Raji (cell line): ENCODE measurements around the gene TOX2.

Experiments
- POLR2A ChIP-seq: IDR thresholded peaks from 2 replicates; pipeline ENCODE4 v1.6.1; 2011; ENCODE audit warnings: low read depth, low read length, control low read depth; ENCODE audit not compliant: insufficient read depth

The TOX2 gene

DNA sequence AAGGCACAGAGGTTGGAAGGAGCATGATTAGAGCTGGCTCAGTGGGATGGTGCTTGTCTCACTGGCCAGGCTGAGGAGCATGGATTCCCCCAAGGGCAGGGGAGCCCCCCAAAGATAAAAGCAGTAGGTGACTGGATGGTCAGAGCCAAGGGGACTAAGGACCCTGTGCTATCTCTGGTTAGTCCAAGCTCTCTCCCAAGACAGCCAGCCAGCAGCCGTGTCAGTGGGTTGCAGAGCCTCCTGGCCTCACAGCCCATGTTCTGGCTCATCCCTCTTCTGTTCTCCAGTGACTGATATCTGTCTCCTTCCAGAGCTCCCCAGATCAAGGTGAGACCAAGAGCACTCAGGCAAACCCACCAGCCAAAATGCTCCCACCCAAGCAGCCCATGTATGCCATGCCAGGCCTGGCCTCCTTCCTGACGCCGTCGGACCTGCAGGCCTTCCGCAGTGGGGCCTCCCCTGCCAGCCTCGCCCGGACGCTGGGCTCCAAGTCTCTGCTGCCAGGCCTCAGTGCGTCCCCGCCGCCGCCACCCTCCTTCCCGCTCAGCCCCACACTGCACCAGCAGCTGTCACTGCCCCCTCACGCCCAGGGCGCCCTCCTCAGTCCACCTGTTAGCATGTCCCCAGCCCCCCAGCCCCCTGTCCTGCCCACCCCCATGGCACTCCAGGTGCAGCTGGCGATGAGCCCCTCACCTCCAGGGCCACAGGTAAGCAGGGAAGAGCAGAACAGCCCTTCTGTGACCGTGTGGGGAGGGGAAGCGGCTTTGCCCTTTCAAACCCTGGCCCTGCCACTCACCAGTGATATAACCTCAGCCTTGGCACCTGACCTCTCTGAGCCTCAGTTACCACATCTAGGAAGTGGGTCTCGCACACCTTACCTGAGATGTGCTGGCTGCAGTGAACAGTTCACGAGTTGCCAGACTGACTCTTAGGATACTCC is 151.0 kb downstream of the TOX2 start:
- TF ChIP-seq POLR2A = no peak

DNA sequence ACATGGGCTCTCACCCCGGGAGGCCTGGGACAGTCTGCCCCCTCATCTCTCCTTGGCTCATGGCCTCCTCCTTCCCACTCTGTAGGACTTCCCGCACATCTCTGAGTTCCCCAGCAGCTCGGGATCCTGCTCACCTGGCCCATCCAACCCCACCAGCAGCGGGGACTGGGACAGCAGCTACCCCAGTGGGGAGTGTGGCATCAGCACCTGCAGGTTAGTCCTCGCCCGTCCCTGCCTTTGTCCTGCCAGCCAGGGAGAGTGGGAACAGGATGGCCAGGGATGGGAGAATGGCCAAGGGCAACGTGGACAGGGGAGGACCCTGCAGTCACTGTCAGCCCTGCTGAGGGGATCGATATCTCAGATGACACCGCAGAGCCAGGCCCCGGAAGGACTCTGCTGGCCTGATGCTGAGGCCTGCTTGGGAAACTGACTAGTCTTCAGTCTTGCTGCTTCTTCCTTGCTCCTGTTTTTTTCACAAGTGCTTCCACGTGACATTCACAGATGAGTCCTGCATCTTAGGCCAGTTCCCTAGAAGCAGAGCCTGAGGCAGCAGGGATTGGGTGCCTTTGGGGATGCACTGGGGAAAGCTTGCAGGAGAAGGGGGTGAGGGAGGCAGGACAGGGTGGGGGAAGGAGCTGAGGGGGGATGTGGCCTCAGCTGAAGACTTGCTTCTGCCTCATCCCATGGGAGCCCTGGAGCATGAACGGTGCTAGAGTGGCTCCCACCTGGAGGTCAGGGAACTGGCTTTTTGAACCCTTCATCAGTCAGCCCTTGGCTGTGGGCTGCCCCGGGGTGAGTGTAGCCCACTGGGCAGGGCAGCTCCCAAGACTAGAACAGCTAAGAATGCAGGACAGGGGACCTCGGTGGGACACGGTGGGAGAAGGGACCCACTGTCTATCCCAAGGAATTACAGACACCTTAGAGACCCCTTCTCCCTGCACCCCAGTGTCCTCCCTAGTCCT is 152.3 kb downstream of the TOX2 start:
- TF ChIP-seq POLR2A = no peak

DNA sequence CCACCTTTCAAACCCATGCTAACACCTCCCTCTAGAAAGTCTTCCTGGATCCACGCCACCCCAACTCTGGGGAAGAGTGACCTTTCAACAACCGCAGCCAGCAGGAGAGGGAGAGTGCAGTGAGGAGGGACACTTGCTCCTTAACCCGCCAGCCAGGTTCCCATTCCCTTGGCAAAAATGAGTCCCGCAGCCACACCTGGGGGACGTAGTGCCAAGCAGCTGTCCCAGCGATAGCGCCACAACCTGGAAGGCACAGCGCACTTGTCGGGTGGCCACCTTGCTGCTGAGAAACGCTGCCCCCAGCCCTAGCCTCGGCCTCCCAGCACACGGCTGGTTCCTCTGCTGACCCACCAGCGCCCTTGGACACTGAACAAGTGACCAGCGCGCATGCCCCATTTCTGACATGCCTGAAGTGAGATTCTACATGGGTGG is 153.0 kb downstream of the TOX2 start:
- no peak for TF ChIP-seq POLR2A

DNA sequence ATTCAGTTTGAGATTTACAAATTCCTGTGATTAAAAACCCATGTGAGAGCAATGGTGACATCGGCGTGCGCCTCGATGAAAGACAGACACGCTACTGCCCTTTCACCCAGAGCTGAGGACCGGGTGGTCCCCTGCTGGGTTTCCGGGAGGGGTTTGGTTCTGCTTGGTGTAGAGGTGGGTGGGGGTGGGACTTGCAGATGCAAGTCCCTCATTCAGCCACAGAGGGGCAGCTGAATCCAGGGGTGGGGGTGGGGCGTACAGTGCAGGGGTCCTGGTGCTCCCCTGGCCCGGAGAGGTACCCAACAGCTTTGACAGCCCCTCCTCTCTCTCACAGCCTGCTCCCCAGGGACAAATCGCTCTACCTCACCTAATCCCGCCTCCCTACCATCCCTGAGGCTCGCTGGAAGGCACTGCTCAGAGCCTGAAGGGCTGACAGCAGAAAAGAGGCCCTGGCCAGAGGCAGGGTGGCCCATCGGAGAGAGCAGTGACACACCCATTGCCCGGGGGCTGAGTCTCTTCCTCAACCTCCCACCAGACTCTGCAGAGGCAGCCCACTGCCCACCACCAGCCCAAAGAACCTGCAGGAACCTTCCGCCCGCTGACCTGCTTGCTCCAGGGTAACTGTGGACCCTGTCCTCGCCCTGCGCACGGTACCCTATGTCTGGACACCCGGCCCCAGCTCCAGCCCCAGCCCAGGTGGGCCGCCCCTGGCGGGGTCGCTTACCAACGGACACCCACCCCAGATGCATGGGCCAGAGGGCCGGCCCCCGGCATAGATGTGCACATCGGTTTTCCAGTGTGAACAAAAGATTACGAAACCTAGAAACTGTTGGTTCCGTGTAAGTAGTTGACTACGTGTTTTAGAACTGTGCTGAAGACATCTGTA is 153.9 kb downstream of the TOX2 start:
- TF ChIP-seq POLR2A = no peak

DNA sequence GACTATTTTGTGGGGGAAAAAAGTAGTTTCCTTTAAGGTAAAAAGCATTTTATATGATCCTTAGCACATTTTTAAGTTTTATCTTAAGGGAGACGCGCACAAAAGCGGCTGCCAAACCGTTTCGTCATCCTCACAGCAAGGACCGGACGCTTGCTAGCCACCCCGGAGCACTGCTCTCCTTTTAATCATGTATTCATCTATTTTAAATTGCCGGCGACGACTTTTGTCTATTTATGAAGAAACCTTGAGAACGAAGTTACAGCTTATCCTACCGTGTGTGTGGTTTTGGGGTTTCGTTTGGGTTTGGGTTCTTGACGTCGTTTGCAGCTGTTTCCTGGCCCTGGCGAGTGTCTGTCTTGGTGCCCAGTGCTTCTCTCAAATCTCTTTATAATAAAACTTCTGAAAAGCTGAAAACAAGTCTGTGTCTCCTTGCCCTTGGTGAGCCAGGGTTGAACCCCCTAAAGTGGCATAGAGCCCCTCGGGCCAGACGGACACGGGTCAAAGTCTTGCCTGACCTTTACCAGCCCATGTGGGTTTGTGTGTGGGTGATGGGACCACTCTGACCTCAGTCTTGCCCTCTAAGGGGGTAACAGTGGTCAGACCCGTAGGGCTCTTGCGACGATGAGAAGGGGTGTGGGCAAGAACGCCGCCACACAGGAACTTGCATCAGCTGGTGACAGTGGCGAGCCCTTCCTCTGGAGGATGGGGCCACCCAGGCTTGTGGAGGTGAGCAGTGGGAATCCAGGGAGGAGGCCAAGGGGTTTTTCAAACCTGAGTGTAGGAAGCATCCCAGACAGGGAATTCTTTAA is 154.8 kb downstream of the TOX2 start:
- TF ChIP-seq POLR2A = no peak

DNA sequence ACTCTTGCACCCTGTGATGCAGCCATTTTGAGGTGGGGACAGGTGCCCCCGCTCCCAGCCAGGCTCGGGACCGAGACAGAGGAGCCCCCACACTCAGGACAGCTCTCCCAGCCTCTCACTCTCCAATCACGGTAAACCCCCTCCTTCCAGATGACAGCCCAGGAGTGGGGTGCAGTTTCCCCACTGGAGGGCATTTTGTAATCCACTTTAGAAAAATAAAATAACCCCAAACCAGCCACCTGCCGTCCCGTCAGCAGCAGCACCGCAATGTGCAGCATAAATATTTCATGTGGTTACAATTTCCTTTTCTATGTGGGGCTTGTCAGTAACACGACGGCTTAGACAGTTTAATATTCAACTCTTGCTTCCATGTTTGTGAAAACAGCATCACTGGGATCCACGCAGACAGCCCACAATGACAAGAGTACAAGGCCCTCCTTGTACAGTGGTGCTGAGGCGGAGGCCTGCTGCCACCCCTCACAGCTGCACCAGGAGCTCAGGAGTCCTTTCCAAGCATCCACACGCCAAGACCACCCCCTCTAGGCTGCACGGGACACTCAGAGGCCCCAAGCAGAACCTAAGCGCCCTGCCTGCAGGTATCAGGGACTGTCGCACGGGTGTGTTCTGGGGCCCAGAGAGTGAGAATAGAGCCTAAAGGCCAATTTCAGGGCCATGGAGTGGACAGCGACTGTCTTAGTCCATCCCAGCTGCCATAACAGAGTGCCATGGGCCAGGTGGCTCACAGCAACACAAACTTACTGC is 155.7 kb downstream of the TOX2 start:
- TF ChIP-seq POLR2A = no peak

DNA sequence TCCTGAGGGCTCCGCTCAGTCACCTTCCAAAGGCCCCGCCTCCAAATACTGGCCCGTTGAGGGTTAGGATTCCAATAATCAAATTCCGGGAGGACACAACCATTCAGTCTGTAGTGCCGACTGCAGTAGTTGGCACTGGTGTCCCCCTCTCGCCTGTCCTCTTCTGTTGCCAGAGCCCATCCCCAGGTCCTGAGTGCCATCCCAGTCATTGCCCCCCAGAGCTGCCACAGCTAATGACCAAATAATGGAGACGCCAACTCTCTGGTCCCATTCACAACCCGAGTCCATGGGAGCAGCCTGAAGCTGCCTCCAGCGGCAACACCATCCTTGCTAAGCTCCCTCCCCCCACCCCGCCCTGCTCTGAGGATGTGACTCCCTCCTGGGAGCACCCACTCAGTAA is 156.4 kb downstream of the TOX2 start:
- TF ChIP-seq POLR2A = no peak

DNA sequence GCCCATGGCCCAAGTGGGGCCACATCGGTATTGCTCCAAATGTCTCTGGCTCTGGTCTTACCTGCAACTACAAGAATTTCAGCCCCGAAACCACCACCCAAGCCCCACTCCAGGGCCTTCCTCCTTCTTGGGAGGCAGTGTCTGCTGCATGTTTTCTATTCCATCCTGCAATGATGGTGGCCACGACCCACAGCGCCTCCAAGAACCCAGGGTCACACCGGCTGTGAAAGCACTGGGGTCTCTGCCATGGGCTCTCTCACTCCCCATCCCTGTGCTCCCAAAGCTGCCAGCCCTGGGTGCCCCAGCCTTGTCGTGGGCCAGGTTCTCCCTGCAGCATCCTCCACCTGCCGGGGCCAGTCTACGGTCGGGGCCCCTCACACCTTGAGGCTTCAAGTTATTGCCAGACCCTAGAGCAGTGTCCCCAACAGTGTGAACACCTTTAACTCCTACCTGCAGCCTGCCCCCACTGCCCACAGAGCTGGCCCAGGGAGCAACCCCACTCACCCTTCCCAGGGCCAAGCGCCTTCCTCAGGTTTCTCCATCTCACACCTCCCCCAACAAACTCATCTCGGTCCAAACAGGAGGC is 157.0 kb downstream of the TOX2 start:
- no peak for TF ChIP-seq POLR2A

DNA sequence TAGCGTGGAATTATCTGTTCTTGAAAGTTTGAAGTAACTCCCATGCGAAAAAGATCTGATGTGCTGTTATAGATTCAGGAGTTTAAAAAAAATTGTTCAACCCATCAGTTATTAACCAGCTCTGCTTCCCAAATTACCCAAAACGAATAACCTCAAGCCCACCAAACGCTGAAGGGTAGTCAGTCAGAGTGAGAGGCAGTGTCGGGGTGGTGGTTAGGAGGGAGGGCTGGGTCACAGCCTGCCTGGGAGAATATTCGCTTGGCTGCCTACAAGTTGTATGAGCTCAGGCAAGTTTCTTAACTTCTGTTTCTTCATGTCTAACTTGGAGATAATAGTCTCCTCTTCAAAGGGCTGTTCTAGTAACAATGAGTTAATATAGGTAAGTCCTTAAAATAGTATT is 157.7 kb downstream of the TOX2 start:
- TF ChIP-seq POLR2A = no peak

DNA sequence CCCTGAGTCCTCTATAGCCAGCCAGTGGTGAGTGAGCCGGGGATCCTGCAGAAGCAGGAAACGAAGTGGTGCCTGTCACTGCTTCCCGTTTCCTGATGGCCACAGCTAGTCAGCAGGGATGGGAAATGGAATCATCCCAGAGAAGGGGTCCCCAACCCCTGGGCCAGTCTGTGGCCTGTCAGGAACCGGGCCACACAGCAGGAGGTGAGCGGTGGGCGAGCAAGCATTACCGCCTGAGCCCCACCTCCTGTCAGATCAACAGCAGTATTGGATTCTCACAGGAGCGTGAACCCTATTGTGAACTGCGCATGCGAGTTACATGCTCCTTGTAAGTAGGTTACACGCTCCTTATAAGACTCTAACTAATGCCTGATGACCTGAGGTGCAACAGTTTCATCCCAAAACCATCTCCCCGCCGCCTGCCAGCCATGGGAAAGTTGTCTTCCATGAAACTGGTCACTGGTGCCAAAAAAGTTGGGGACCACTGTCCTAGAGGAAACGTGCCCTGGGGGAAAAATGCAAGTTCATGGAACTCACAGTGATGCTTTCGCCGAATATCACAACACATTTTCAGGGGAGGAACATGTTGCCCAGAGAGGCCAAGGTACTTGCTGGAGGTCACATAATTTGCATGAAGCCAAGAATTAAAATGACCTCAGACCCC is 158.5 kb downstream of the TOX2 start:
- no peak for TF ChIP-seq POLR2A

DNA sequence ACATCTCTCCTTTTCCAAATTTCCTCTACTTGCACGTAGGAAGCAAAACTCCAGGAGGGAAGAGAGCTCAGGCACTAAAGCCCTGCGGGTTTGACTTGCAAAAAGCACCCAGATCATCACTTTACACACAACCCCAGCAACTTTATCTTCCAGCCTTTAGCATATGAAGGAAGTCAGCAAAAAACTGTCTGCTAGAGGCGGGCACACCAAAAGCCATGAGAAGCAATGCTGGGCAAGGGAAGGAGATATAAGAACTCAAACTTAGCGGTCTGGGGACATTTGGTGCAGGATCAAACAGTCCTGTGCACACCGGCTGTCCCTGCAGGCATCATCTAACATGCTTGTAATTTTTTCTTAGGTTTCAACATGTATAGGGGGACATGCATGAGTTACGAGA is 159.0 kb downstream of the TOX2 start:
- TF ChIP-seq POLR2A = no peak
